Measurements from ENCODE around the gene ABCC5. TPM values are rescaled to one million over a fixed set of nuclear protein-coding genes. Genes with fewer than 3 reads are reported as not detected.
A peak's percentile ranks its signal among the peaks of the same experiment; 100 is the strongest.

Gene ABCC5
- total RNA-seq, 1 experiment from 2014 or later, result 29.1 TPM

DNA sequence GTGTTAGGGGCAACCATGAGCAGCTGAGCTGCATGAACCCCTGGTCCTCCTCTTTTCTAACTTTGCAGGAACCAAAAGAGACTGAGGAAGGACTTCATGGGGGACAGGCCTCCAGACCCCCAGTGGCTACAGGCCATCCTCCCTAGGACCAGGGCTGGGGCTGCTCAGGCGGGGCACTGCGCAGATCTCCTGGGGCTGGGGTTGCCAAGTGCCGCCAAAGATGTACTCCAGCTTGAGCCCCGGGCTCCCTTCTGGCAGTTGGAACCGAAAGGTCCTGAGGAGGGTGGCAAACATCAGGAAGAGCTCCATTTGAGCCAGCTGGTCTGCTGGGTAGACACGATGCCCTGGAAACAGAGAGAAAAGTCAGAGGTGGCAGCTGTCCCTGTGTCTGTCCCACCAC, 121.9 kb downstream of the ABCC5 start:
- peaks cover 6% of the 10 kb centered on the region for H3K36me3 Mint-ChIP-seq
- ATAC-seq (peak; percentile 29; the same call in 1 of the 2 replicates), DNase-seq (ENCODE audit: low spot score) (no peak)
- no peak overlapping the region for H3K27ac Mint-ChIP-seq
- TF ChIP-seq, protein P1, sequence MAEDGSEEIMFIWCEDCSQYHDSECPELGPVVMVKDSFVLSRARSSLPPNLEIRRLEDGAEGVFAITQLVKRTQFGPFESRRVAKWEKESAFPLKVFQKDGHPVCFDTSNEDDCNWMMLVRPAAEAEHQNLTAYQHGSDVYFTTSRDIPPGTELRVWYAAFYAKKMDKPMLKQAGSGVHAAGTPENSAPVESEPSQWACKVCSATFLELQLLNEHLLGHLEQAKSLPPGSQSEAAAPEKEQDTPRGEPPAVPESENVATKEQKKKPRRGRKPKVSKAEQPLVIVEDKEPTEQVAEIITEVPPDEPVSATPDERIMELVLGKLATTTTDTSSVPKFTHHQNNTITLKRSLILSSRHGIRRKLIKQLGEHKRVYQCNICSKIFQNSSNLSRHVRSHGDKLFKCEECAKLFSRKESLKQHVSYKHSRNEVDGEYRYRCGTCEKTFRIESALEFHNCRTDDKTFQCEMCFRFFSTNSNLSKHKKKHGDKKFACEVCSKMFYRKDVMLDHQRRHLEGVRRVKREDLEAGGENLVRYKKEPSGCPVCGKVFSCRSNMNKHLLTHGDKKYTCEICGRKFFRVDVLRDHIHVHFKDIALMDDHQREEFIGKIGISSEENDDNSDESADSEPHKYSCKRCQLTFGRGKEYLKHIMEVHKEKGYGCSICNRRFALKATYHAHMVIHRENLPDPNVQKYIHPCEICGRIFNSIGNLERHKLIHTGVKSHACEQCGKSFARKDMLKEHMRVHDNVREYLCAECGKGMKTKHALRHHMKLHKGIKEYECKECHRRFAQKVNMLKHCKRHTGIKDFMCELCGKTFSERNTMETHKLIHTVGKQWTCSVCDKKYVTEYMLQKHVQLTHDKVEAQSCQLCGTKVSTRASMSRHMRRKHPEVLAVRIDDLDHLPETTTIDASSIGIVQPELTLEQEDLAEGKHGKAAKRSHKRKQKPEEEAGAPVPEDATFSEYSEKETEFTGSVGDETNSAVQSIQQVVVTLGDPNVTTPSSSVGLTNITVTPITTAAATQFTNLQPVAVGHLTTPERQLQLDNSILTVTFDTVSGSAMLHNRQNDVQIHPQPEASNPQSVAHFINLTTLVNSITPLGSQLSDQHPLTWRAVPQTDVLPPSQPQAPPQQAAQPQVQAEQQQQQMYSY (CRISPR knock-in tag; IDR thresholded peaks at IDR 0.05), result no peak
- no peak for TF ChIP-seq ZNF232 (CRISPR knock-in tag; IDR thresholded peaks at IDR 0.05)
- no peak for TF ChIP-seq ZNF263 (CRISPR knock-in tag; IDR thresholded peaks at IDR 0.05; ENCODE audit: low read depth)
- peaks cover 9% of the 10 kb centered on the region for H3K4me1 Mint-ChIP-seq
- ChIA-PET CTCF (interaction anchor here (0.6 to 4.4 kb wide), 34 partner anchors 9 to 847 kb away, joined by 3 to 42 read pairs (median 4); partner anchors contain the start of genes ABCC5, ABCF3, AP2M1 and EIF2B5), POLR2A (interaction anchor here (0.8 kb wide), 1 partner anchor 540 kb away, joined by 4 read pairs; no protein-coding TSS in a partner anchor)
- H3K9me3 Mint-ChIP-seq, result peaks cover 13% of the 10 kb centered on the region
- peaks cover 4% of the 10 kb centered on the region for H3K27me3 Mint-ChIP-seq (ENCODE audit: low read depth)
- no peak overlapping the region for H3K4me3 Mint-ChIP-seq

DNA sequence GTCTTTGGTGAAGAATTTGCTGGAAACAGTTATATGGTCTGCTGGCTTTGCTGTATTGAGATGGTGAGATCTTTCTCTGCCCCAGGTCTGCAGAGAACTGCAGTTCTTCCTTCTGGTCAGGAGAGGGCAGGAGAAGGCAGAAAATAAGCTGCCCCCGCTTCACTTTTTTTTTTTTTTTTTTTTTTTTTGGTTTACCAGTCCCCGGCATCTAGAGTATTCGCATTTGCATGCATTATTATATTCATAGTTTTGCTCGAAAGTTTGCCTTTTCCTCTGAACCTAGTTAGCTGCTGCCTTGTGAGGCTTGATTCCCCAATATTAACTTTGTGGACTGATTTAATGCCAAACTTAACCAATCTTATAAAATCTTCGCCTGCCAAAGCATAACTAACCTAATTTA, 122.4 kb downstream of the ABCC5 start:
- H3K9me3 Mint-ChIP-seq, result peaks cover 8% of the 10 kb centered on the region
- no peak overlapping the region for H3K4me3 Mint-ChIP-seq
- DNase-seq (ENCODE audit: low spot score) (no peak), ATAC-seq (peak; percentile 70)
- ChIA-PET CTCF (interaction anchor here (0.6 to 4.4 kb wide), 39 partner anchors 10 to 846 kb away, joined by 3 to 42 read pairs (median 4); partner anchors contain the start of genes ABCC5, ABCF3, AP2M1 and EIF2B5), POLR2A (interaction anchor here (0.6 to 0.8 kb wide), 2 partner anchors 122 to 539 kb away, joined by 3 to 4 read pairs; partner anchors contain the start of gene ABCC5)
- peaks cover 4% of the 10 kb centered on the region for H3K36me3 Mint-ChIP-seq
- peaks cover 2% of the 10 kb centered on the region for H3K27me3 Mint-ChIP-seq (ENCODE audit: low read depth)
- TF ChIP-seq, protein P2, sequence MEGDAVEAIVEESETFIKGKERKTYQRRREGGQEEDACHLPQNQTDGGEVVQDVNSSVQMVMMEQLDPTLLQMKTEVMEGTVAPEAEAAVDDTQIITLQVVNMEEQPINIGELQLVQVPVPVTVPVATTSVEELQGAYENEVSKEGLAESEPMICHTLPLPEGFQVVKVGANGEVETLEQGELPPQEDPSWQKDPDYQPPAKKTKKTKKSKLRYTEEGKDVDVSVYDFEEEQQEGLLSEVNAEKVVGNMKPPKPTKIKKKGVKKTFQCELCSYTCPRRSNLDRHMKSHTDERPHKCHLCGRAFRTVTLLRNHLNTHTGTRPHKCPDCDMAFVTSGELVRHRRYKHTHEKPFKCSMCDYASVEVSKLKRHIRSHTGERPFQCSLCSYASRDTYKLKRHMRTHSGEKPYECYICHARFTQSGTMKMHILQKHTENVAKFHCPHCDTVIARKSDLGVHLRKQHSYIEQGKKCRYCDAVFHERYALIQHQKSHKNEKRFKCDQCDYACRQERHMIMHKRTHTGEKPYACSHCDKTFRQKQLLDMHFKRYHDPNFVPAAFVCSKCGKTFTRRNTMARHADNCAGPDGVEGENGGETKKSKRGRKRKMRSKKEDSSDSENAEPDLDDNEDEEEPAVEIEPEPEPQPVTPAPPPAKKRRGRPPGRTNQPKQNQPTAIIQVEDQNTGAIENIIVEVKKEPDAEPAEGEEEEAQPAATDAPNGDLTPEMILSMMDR (IDR thresholded peaks at IDR 0.05), result peak; percentile 69
- no peak for TF ChIP-seq ZNF423 (CRISPR knock-in tag; IDR thresholded peaks at IDR 0.05)
- H3K27ac Mint-ChIP-seq, result no peak overlapping the region
- H3K4me1 Mint-ChIP-seq, result peaks cover 9% of the 10 kb centered on the region

DNA sequence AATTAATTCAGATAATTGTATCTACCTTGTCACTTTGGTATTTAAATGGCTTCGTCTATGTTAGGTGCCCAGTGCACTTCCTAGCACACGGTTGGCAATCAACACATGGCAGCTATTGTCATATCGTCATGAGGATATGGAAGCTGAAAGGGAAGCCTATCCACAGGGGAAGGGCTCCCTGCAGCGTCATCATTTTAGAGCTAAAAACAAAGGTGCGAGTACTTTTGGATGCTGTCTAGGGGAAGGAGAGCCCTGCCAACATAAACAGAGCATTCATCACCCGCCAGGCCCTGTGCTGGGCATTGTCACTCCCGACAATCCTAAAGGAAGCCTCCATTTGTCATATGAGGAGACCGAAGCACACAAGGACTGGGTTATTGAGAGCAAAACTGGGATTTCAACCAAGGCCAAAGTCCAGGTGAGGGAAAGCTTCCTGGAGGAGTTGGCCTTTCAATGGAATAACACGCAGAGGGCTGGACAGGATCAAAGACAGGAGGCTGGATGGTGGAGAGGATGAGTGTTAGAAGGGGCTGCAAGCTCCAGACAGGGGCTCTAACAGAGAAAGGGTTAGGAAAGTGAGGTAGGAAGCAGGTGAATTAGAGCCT, 125.0 kb downstream of the ABCC5 start:
- Mint-ChIP-seq H3K36me3 (no peaks in the 10 kb centered on the region), H3K4me1 (peaks cover 4% of the 10 kb centered on the region), H3K27ac (no peak overlapping the region), H3K27me3 (ENCODE audit: low read depth) (peaks cover 3% of the 10 kb centered on the region), H3K9me3 (no peaks in the 10 kb centered on the region), H3K4me3 (no peak overlapping the region)
- CTCF ChIA-PET, result interaction anchor here (0.5 to 3.0 kb wide), 4 partner anchors 8 to 413 kb away, joined by 3 to 13 read pairs (median 5); partner anchors contain the start of gene PARL
- POLR2A ChIA-PET, result no interaction called here
- DNase-seq (ENCODE audit: low spot score), result no peak
- TF ChIP-seq CREB1 (CRISPR knock-in tag; IDR thresholded peaks at IDR 0.05), result no peak
- no peak for TF ChIP-seq ZNF396 (CRISPR knock-in tag; IDR thresholded peaks at IDR 0.05; ENCODE audit: borderline replicate concordance)
- TF ChIP-seq, protein P3, sequence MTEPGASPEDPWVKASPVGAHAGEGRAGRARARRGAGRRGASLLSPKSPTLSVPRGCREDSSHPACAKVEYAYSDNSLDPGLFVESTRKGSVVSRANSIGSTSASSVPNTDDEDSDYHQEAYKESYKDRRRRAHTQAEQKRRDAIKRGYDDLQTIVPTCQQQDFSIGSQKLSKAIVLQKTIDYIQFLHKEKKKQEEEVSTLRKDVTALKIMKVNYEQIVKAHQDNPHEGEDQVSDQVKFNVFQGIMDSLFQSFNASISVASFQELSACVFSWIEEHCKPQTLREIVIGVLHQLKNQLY (CRISPR knock-in tag; IDR thresholded peaks at IDR 0.05), result no peak
- ATAC-seq, result no peak

DNA sequence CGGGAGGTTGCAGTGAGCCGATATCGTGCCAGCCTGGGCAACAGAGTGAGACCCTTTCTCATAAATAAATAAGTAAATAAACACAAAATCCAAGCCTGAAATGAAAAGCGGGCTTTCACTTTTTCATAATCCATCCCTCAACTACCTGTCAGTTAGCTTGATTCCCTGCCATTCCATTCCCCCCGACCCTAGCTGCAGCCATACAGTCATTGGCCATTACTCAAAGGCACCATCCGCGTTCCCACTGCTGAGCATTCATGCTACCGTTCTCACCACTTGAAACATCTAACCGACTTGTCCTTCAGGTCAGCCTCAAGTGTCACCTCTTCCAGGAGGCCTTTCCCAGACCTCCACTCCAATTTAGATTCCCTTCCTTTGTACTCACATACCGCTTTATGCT, 131.9 kb downstream of the ABCC5 start:
- POLR2A ChIA-PET, result no interaction called here
- Mint-ChIP-seq H3K9me3 (no peaks in the 10 kb centered on the region), H3K27me3 (ENCODE audit: low read depth) (peaks cover 3% of the 10 kb centered on the region), H3K4me3 (peak overlapping the region; percentile 16), H3K36me3 (no peaks in the 10 kb centered on the region), H3K27ac (no peak overlapping the region), H3K4me1 (peaks cover 19% of the 10 kb centered on the region)
- no peak for ATAC-seq
- CTCF ChIA-PET, result interaction anchor here (2.1 kb wide), 1 partner anchor 13 kb away, joined by 10 read pairs; no protein-coding TSS in a partner anchor
- no peak for DNase-seq (ENCODE audit: low spot score)
- TF ChIP-seq, protein P4, sequence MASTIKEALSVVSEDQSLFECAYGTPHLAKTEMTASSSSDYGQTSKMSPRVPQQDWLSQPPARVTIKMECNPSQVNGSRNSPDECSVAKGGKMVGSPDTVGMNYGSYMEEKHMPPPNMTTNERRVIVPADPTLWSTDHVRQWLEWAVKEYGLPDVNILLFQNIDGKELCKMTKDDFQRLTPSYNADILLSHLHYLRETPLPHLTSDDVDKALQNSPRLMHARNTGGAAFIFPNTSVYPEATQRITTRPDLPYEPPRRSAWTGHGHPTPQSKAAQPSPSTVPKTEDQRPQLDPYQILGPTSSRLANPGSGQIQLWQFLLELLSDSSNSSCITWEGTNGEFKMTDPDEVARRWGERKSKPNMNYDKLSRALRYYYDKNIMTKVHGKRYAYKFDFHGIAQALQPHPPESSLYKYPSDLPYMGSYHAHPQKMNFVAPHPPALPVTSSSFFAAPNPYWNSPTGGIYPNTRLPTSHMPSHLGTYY (CRISPR knock-in tag; IDR thresholded peaks at IDR 0.05), result no peak
- TF ChIP-seq, protein P5, sequence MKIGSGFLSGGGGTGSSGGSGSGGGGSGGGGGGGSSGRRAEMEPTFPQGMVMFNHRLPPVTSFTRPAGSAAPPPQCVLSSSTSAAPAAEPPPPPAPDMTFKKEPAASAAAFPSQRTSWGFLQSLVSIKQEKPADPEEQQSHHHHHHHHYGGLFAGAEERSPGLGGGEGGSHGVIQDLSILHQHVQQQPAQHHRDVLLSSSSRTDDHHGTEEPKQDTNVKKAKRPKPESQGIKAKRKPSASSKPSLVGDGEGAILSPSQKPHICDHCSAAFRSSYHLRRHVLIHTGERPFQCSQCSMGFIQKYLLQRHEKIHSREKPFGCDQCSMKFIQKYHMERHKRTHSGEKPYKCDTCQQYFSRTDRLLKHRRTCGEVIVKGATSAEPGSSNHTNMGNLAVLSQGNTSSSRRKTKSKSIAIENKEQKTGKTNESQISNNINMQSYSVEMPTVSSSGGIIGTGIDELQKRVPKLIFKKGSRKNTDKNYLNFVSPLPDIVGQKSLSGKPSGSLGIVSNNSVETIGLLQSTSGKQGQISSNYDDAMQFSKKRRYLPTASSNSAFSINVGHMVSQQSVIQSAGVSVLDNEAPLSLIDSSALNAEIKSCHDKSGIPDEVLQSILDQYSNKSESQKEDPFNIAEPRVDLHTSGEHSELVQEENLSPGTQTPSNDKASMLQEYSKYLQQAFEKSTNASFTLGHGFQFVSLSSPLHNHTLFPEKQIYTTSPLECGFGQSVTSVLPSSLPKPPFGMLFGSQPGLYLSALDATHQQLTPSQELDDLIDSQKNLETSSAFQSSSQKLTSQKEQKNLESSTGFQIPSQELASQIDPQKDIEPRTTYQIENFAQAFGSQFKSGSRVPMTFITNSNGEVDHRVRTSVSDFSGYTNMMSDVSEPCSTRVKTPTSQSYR (CRISPR knock-in tag; IDR thresholded peaks at IDR 0.05), result no peak
- TF ChIP-seq ZNF263 (CRISPR knock-in tag; IDR thresholded peaks at IDR 0.05; ENCODE audit: low read depth), result no peak
- TF ChIP-seq, protein P6, sequence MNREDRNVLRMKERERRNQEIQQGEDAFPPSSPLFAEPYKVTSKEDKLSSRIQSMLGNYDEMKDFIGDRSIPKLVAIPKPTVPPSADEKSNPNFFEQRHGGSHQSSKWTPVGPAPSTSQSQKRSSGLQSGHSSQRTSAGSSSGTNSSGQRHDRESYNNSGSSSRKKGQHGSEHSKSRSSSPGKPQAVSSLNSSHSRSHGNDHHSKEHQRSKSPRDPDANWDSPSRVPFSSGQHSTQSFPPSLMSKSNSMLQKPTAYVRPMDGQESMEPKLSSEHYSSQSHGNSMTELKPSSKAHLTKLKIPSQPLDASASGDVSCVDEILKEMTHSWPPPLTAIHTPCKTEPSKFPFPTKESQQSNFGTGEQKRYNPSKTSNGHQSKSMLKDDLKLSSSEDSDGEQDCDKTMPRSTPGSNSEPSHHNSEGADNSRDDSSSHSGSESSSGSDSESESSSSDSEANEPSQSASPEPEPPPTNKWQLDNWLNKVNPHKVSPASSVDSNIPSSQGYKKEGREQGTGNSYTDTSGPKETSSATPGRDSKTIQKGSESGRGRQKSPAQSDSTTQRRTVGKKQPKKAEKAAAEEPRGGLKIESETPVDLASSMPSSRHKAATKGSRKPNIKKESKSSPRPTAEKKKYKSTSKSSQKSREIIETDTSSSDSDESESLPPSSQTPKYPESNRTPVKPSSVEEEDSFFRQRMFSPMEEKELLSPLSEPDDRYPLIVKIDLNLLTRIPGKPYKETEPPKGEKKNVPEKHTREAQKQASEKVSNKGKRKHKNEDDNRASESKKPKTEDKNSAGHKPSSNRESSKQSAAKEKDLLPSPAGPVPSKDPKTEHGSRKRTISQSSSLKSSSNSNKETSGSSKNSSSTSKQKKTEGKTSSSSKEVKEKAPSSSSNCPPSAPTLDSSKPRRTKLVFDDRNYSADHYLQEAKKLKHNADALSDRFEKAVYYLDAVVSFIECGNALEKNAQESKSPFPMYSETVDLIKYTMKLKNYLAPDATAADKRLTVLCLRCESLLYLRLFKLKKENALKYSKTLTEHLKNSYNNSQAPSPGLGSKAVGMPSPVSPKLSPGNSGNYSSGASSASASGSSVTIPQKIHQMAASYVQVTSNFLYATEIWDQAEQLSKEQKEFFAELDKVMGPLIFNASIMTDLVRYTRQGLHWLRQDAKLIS (CRISPR knock-in tag; IDR thresholded peaks at IDR 0.05; ENCODE audit: borderline replicate concordance), result no peak

Measured in WTC11 (cell line).